H1 (cell line): ENCODE results near the gene LYL1. TPM values are rescaled to one million over a fixed set of nuclear protein-coding genes. Genes with fewer than 3 reads are reported as not detected.

Source experiments
- EZH2 ChIP-seq: fragments of 200-600 bp; sonication (generic); IDR thresholded peaks from 2 replicates; pipeline ENCODE4 v1.7.1; 2012; ENCODE audit warnings: low read depth, mild to moderate bottlenecking, moderate library complexity, low read length, inconsistent platforms; ENCODE audit not compliant: severe bottlenecking
- JUN ChIP-seq: IDR thresholded peaks from 2 replicates; pipeline ENCODE4 v1.6.1; 2011; ENCODE audit warnings: low read depth, mild to moderate bottlenecking, improper control_type of control experiment, low read length
- PHF8 ChIP-seq: fragments of 200-600 bp; sonication (generic); conservative IDR thresholded peaks from 2 replicates; pipeline ENCODE4 v1.7.1; 2012; ENCODE audit warnings: low read depth, mild to moderate bottlenecking, inconsistent platforms, low read length, moderate library complexity
- POLR2AphosphoS5 ChIP-seq: IDR thresholded peaks from 2 replicates; pipeline ENCODE4 v1.6.1; 2011; ENCODE audit warnings: low read depth, low read length
- POU5F1 ChIP-seq: IDR thresholded peaks from 2 replicates; pipeline ENCODE4 v1.6.1; 2011; ENCODE audit warnings: low read depth, mild to moderate bottlenecking, low read length, moderate library complexity
- RFX5 ChIP-seq: IDR thresholded peaks from 2 replicates; pipeline ENCODE4 v1.6.1; 2011; ENCODE audit warnings: low read depth, low read length, improper control_type of control experiment, borderline replicate concordance
- SIX5 ChIP-seq: IDR thresholded peaks from 2 replicates; pipeline ENCODE4 v1.6.1; 2011; ENCODE audit warnings: mild to moderate bottlenecking, low read depth, low read length
- SP1 ChIP-seq: IDR thresholded peaks from 2 replicates; pipeline ENCODE4 v1.6.1; 2011; ENCODE audit warnings: low read depth, low read length
- SP4 ChIP-seq: IDR thresholded peaks from 2 replicates; pipeline ENCODE4 v1.6.1; 2012; ENCODE audit warnings: low read length, inconsistent platforms
- TCF12 ChIP-seq: IDR thresholded peaks from 2 replicates; pipeline ENCODE4 v1.6.1; 2011; ENCODE audit warnings: low read depth, mild to moderate bottlenecking, low read length
- TEAD4 ChIP-seq: IDR thresholded peaks from 2 replicates; pipeline ENCODE4 v1.6.1; 2012; ENCODE audit warnings: low read depth, low read length, inconsistent platforms, mixed read lengths
- polyA plus RNA-seq, 7 experiments: library from polyadenylated mRNA; depleted of rRNA in 3 of 7; stranded (reverse) in 5 of 7; unstranded in 2 of 7; fragments of >200 nt in 5 of 7; fragments of 200-250 nt in 2 of 7; gene quantifications; 1 replicate in 5 of 7; 2 replicates in 1 of 7; 4 replicates in 1 of 7; pipeline versions ENCODE4 v1.2.1 to v1.2.3, GENCODE V29; 2011 to 2013; ENCODE audit warnings: missing spikeins in 2 of 7, mixed read lengths in 2 of 7
- total RNA-seq: library from RNA; stranded (reverse); fragmentation: NEBNext Ultra II Directional; extraction: Animal tissue kit (Norgen Biotek cat#: 25700); gene quantifications from 2 replicates; pipeline ENCODE4 v1.2.1, GENCODE V29; 2021
- TF ChIP-seq, protein P1 (sequence below): fragments of 300-600 bp; sonication (generic); IDR thresholded peaks from 2 replicates; pipeline ENCODE4 v1.7.1; 2012; ENCODE audit warnings: low read length, moderate library complexity, mild to moderate bottlenecking, inconsistent platforms; ENCODE audit not compliant: insufficient replicate concordance

The LYL1 gene
- total and polyA plus RNA-seq, 2 of the 8 experiments (the other 6 are each of a cell fraction or from before 2014, with no cell fraction given), result 0.58 to 0.76 TPM

DNA sequence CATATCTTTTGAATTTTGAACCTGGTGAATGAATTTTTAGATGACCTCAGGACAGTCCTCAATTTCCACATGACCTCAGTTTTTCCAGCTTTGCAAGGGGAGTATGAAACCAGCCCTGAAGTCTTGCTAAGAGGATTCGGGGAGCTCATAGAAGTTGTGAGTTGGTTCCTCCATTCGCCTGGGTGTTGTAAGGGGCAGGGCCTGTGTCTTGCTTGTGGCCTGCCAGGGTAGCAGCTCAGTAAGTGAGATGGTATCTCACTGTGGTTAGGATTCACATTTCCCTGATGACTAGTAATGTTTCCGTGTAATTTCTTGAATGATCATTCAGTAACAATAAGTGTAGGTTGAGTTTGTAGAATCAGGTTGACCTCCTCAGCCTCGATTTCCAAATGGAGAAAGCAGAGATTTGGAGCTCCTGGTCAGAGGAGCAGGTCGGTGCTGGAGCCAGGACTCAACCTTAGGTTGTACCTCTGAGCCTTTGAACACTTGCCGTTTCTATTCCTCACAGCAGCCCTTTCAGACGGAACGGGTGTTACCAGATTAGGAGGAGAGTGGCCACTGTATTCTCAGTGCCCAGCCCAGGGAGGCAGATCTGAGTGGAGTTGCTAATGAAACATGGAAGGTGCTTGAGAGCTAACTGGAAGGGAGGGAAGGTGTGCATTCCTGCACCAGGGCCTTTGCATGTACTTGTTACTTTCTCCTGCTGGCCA lies 30.0 kb upstream of the LYL1 start (continued):
- TF ChIP-seq, protein P1, sequence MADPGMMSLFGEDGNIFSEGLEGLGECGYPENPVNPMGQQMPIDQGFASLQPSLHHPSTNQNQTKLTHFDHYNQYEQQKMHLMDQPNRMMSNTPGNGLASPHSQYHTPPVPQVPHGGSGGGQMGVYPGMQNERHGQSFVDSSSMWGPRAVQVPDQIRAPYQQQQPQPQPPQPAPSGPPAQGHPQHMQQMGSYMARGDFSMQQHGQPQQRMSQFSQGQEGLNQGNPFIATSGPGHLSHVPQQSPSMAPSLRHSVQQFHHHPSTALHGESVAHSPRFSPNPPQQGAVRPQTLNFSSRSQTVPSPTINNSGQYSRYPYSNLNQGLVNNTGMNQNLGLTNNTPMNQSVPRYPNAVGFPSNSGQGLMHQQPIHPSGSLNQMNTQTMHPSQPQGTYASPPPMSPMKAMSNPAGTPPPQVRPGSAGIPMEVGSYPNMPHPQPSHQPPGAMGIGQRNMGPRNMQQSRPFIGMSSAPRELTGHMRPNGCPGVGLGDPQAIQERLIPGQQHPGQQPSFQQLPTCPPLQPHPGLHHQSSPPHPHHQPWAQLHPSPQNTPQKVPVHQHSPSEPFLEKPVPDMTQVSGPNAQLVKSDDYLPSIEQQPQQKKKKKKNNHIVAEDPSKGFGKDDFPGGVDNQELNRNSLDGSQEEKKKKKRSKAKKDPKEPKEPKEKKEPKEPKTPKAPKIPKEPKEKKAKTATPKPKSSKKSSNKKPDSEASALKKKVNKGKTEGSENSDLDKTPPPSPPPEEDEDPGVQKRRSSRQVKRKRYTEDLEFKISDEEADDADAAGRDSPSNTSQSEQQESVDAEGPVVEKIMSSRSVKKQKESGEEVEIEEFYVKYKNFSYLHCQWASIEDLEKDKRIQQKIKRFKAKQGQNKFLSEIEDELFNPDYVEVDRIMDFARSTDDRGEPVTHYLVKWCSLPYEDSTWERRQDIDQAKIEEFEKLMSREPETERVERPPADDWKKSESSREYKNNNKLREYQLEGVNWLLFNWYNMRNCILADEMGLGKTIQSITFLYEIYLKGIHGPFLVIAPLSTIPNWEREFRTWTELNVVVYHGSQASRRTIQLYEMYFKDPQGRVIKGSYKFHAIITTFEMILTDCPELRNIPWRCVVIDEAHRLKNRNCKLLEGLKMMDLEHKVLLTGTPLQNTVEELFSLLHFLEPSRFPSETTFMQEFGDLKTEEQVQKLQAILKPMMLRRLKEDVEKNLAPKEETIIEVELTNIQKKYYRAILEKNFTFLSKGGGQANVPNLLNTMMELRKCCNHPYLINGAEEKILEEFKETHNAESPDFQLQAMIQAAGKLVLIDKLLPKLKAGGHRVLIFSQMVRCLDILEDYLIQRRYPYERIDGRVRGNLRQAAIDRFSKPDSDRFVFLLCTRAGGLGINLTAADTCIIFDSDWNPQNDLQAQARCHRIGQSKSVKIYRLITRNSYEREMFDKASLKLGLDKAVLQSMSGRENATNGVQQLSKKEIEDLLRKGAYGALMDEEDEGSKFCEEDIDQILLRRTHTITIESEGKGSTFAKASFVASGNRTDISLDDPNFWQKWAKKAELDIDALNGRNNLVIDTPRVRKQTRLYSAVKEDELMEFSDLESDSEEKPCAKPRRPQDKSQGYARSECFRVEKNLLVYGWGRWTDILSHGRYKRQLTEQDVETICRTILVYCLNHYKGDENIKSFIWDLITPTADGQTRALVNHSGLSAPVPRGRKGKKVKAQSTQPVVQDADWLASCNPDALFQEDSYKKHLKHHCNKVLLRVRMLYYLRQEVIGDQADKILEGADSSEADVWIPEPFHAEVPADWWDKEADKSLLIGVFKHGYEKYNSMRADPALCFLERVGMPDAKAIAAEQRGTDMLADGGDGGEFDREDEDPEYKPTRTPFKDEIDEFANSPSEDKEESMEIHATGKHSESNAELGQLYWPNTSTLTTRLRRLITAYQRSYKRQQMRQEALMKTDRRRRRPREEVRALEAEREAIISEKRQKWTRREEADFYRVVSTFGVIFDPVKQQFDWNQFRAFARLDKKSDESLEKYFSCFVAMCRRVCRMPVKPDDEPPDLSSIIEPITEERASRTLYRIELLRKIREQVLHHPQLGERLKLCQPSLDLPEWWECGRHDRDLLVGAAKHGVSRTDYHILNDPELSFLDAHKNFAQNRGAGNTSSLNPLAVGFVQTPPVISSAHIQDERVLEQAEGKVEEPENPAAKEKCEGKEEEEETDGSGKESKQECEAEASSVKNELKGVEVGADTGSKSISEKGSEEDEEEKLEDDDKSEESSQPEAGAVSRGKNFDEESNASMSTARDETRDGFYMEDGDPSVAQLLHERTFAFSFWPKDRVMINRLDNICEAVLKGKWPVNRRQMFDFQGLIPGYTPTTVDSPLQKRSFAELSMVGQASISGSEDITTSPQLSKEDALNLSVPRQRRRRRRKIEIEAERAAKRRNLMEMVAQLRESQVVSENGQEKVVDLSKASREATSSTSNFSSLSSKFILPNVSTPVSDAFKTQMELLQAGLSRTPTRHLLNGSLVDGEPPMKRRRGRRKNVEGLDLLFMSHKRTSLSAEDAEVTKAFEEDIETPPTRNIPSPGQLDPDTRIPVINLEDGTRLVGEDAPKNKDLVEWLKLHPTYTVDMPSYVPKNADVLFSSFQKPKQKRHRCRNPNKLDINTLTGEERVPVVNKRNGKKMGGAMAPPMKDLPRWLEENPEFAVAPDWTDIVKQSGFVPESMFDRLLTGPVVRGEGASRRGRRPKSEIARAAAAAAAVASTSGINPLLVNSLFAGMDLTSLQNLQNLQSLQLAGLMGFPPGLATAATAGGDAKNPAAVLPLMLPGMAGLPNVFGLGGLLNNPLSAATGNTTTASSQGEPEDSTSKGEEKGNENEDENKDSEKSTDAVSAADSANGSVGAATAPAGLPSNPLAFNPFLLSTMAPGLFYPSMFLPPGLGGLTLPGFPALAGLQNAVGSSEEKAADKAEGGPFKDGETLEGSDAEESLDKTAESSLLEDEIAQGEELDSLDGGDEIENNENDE, result no peak
- TF ChIP-seq SP4 (no peak), RFX5 (no peak), POU5F1 (no peak), POLR2AphosphoS5 (no peak), SIX5 (no peak), PHF8 (no peak), TEAD4 (no peak), SP1 (no peak), EZH2 (no peak), TCF12 (no peak), JUN (no peak)
